GM21390 (cell line): ENCODE measurements around the gene ABCA2.
"Not testable (repeated sequence)": the region's sequence is repeated elsewhere in the genome, so short reads cannot be mapped to it uniquely, and the experiment has no call there.

Experiments
- ATAC-seq: cut with Tn5 transposase; IDR thresholded peaks from one replicate; pipeline ENCODE4 v1.9.1; 2021; ENCODE audit not compliant: unreplicated experiment

The ABCA2 gene

DNA sequence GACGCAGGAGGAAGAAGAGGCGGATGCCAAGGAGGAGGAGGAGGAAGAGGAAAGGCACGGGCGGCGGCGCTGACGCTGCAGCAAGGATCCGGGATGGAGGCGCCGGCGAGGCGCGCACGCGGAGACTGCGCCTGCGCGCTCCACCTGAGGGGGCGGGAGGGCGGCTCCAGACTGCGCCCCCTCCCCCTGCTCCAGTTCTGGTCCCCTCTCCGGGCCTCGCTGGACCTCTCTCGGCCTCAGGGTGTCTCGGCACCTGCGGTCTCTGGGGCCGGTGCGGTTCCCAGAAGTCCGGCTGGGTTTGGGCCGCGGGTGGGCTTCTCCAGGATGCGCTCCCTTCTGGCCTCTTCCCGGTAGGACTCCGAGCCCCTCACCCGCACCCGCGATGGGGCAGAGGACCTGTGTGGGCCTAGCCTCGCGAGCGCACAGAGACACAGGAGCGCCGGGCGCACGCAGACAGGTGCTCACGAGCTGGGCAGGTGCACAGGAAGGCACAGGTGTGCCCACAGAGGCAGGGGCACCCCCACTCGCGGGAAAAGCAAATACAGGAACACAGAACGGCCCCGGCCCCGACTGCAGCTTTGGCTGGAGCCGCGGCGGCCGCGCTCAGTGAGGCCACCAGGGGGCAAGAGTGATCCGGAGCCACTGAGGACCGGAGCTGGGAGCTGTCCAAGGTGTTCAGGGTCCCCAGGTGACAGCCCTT is 18.2 kb upstream of the ABCA2 start, which contains the start of gene NPDC1:
Gene NPDC1 (minus strand): TSS at position 90 of the 700 bp plus-strand sequence. CDS start 188 bp downstream, outside the sequence.
- ATAC-seq: no peak

DNA sequence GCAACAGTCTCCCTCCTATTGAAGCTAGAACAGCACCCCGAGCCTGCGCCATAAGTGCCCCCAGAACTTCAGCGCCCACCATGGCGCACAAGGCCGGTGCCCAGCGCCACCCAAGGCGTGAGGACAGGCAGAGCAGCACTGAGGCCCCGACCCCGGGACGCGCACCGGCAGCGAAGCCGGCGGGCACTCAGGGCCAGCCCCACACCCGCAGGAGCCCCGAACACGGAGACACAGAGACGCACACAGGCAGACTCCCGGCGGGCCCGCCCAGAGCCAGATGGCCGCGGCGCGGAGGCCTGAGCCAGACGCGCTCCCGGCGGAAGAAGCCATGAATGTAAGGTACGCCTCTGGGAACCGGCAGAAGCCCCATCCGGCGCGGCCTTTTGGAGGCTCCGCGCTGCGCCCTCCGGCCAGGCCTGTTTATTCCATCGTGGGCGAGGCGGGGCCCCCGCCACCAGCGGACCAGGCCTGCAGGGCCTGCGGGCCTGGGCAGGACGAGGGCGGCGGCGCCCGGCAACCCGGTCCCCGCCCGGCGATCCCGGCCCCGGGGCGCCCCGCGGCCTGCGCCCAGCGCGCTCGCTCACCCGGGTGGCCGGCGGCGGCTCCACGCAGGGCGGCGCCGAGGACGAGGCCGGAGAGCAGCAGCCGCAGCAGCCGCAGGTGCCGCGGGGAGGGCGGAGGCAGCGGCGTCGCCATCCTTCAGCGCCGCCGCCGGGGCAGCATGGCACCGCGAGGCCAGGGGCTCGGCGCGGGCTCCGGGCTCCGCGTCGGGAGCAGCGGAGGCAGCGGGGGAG is 17.5 kb upstream of the ABCA2 start:
- ATAC-seq: no peak

DNA sequence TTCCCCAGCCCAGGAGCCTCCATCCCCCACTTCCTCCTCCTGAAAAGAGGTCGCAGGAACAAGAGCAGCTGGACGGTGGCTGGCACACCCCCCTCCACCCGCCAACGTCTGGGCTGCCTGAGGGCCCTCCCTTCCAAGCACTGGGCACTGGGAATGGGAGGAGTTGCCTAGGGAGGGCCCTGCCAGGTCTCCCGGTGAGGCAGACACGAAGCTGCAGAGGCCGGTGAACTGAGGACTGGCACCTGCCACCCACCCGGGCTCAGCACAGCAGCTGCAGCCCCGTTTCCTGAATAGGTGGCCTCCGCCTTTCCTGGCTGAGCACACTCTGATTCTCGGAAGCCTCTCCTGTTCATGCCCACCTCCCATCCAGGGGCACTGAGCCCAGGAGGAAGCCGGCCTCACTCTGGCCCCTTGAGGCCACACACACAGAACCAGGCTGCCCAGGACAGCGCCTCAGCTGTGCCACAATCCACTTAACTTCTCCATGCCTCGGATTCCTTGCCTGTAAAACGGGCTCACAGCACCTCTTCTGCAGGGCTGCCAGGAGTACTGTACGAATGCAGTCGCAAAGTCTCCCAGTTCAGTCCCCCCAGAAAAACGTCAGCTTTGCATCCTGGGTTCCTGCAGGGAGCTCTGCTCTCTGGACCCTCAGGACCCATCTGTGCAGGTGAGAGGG is 16.6 kb upstream of the ABCA2 start:
- ATAC-seq: no peak

DNA sequence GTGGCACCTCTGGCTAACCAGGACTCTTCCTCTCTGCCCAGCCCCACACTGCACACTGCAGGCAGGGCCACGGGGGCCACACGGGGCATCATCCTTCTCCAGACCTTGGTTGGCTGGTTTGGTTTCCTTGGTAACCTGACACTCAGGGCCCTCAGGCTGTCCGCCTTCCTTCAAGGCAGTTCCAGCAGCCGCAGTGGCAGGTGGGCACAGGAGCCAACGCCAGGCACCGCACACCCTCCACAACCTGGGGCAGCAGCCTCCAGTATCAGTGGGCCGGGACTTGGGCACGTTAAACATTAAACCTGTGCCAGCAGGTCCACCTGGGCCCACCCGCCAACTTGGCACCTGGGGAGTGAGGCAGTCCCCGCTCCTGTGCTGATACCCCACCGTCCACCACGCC is 16.0 kb upstream of the ABCA2 start:
- ATAC-seq: no peak

DNA sequence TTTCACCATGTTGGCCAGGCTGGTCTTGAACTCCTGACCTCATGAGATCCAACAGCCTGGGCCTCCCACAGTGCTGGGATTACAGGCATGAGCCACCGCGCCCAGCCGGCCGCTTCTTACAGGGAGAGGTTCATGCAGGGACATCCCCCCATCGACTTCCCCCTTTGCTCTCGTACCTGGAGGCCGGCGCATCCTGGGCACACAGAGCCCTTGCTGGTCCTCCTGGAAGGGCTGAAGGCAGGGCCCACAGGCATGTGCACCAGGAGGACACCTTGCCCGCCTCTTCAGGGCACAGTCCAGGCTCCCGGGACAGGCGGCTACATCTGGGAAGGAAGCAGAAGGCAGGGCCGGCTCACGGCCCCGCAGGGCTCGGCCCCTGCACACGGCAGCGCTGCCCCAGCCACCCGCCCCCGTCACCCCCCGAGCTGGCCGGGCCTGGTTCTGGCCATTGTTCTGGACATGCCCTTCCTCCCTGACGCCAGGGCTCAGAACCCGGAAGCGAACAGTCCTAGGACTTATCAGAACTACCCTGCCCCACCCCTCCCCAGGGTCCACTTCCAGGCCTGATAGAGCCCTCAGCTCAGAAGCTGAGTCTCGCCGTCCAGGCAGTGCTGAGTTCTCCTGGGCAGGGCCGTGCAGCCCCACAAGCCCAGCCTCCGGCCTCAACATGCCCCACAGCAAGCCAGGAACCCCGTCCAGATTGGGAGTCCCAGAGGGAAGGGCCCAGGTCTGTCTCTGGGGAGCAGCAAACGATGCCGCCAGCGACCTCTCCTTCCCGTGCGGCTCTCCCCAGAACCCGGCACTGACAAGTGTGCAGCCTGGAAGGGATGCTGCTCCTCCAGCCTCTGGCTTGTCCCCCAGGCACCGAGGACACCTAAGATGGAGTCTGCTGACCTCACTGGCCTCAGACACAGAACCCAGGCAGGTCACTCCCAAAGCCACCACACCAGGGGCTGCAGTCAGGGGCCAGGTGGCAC is 15.0 kb upstream of the ABCA2 start:
- no peak for ATAC-seq

DNA sequence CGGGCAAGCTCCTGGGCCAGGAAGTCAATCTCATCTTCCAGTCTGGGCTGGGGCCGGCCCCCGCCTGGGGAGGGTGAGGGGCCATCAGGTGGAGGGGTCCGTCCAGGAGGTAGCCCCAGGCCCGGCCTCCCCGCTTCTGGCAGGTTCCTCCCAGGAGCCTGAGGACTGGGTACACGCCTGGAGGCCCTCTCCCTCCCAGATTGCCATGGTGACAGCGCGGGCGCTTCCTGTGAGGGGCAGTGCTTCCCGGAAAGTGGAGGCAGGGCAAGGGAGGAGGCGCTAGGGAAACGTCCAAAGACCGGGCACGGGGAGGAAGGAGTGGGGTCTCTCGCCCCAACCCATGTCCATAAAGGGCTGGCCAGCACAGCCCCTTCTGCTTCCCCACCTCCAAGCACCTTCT is 13.1 kb upstream of the ABCA2 start:
- no peak for ATAC-seq

DNA sequence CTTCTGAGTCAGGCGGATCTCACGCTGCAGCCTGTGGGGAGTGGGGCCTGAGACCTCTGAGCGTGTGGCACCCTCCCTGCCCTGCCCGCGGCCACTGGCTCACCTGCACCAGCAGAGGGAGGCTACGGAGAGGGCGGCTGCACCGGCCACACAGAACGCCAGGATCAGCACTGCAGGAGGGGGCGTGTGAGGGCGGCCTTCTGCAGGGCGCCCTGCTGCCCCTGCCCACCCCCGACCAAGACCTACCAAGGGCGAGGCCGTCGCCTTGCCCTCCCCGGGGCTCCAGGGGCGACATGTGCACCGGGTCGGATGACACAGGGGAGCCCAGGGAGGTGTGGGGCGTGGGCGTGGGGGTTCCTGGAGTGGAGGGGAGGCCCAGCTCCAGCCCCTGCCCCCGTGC is 12.5 kb upstream of the ABCA2 start:
- no peak for ATAC-seq

DNA sequence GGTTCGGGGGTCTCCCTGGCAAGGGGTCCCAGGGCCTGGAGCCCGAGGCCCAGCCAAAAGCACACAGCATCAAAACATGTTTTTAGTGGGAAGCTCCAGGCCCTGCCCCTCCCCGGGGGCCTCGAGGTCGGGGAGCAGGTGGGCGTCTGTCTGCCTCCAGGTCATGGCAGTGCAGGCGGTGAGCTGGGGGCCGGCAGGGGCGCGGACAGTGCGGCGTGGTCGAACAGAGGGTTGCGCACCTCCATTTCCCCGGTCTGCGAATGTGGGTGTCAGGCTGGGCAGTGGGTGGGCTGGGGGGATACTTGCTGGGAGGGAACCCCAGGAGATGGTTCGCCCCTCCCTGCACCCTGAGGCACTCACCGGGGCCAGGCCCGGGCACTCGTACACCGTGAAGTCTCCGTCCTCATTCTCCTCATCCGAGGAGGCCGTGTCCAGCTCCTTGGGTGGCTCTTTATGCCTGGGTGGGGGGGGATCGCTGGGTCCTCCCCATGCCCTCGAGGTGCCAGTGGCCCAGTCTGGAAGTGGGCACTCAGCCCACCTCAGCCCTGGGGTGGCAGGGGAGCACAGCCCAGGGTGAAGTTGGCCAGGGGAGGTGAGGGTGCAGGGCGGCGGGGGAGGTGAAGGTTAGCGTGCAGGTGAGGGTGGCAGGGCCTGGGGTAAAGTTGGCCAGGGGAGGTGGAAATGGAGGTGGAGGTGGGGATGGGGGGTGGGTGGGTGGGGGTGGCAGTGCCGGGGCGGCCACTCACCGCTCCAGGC is 11.8 kb upstream of the ABCA2 start:
- ATAC-seq: no peak

DNA sequence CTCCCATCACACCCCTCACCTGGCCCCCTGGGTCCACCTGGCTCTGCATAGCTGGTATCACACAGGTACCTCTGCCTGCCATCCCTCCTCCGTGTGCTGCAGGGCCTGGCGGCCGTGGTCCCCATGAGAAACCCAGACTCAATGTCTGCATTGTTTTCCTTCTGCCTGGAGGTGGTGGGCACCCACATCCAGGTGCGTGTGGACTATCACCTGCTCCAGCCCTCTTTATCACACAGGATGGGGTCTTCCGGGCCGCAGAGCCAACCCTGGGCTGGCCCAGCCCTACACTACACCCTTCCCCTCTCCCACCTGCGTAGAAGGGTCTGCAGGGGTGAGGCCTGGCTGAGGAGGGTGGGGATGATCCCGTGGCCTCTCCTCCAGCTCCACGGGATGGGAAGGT is 10.9 kb upstream of the ABCA2 start:
- ATAC-seq: no peak

DNA sequence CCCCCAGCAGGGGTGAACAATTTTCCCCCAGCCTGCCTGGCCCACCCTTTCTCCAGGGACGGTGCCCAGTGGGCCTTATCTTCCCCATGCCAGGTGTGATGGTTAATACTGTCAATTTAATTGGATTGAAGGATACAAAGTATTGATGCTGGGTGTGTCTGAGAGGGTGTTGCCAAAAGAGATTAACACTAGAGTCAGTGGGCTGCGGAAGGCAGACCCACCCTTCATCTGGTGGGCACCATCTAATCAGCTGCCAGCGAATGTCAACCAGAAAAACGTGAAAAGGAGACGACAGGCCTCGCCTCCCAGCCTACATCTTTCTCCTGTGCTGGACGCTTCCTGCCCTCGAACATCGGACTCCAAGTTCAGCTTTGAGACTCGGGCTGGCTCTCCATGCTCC is 9.4 kb upstream of the ABCA2 start:
- ATAC-seq: no peak

DNA sequence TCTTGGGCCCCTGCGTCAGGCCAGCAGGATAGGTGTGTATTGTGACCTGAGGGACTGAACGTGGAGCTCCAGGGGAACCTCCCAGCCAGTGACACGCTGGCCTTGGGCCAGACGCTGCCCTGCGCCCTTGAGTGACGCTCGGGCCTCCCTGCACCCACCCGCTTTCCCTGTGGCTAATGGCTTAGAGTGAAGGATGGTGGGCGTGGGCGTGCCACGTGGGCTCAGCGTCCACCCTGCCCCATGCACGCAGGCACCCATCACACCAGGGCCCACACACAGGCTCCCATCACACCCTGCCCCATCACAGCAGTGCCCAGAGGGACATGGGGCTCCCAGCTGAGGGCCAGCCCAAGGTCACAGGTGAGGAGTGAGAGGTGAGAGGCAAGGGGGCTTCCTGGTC is 9.0 kb upstream of the ABCA2 start:
- no peak for ATAC-seq

DNA sequence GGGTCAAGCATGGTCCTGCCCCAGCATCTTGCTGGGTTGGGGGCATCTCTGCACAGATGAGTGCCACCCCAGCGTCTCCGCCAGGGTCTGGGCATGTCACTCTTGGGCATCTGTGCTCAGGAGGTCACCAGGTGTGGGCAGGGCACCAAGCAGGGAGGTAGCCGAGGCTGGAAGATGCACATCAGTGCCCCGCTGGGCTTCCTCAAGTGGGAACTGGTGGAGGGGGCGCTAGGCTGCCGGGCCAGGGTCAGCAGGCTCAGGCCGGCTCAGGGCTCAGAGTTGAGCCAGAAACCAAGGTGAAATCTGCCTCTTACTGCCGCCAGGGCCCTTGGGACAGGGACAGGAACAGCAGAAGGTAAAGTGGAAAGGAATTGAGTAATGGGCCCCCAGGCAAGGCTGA is 7.9 kb upstream of the ABCA2 start:
- ATAC-seq: no peak

DNA sequence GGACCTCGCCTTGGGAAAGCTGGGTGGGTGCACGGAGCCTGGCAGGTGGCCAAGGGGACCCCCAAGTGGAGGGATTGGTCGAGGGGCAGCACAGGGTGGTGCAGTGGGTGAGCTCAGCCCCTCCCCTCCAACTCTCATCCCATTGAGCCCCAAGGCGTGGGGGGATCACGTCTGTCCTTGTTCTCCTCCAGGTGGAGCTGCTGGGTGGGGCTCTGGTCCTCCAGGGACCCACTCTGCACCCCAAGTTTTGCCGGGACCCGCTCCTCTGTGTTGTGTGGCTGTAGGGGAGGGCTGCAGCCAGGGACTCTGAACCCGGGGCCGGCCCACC is 7.4 kb upstream of the ABCA2 start:
- no peak for ATAC-seq

DNA sequence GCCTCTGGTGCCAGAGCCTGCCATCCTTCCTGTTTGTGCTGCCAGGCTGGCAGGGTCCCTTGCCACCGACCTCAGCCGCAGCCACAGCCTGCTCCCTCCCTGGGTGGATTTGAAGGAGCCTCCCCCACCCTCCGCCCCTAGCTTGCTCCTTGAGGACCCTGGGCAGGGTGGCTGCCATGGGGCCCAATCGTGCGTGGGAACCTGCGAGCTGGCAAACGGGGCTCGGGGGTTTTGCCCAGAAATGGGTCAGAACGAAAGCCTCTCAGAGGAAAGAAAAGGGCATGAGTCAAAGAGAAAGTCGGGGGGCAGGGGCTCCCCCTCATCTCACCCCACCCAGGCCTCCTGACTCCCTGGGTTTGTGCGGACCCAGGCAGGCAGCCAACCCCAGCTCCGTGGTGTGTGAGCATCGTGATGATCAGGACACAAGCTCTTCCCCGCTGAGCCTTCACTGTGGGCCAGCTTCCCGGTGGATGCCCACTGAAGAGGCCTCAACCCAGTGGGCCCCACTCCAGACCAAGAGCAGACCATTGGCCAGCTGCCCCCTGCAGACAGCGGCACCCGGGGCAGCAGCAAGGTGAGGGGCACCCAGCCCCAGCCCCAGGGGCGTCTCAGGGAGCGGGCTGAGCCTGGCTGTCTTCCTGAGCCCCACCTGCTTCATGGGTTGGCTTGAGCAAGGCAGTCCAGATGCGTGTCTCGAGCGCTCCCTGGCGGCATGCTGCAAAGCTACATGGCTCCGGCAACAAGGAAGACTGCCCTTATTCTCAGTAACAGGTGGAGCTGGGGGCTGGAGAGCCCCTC is 6.9 kb upstream of the ABCA2 start:
- ATAC-seq: no peak

DNA sequence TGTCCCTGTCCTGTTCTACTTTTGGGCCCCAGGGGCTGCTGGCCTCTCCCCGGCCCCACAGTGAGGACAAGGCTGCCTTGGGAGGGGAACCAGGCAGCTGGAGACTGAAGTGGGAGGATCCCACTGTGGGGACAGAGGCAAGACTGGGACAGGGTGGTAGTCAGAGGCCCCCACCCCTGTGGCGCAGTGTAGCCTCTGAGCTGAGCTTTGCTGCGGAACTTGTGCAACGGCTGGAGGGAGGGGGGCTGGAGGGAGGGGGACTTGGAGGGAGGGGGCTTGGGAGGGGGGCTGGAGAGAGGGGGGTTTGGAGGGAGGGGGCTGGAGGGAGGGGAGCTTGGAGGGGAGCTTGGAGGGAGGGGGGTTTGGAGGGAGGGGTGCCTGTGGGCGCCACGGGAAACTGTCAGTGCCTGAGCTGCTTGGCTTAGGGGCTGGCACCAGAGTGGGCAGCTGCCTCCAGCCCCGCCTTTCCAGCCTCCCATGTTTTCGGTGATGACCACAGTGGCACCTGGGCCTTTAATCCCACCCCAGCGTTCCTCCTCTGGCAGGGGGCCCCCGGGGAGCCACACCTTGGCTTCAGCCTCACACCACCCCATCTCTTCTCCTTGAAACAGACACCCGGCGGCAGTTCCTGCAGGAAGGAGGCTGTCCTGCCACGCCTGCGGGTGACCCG is 6.1 kb upstream of the ABCA2 start:
- no peak for ATAC-seq

DNA sequence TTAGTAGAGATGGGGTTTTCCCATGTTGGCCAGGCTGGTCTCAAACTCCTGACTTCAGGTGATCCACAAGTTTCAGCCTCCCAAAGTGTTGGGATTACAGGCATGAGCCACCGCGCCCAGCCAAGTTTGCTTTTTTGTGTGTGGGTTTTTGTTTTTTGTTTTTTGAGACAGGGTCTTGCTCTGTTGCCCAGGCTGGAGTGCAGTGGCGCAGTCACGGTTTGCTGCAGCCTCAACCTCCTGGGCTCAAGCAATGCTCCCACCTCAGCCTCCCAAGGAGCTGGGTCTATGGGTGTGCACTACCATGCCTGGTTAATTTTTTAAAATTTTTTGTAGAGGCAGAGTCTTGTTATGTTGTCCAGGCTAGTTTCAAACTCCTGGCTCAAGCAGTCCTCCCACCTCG is 5.4 kb upstream of the ABCA2 start:
- ATAC-seq: not testable (repeated sequence)

DNA sequence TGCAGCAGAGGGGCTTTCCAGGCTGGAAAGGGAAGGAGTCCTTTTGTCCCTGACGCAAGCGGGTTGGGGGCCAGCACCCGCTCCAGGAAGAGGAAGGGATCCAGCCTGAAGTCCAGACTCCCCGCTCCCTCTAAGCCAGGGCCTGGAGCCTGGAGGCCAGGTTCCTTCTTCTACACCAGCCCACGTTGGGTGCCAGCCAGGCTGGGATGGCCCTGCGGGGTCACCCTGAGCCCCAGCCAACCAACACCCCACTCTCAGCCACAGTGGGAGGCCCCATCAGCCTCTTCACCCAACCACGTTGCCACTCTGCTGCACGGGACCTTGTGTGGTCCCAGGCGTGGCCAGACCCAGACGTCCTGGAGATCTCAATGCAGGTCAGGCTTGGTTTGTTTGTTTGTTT is 4.8 kb upstream of the ABCA2 start:
- no peak for ATAC-seq

DNA sequence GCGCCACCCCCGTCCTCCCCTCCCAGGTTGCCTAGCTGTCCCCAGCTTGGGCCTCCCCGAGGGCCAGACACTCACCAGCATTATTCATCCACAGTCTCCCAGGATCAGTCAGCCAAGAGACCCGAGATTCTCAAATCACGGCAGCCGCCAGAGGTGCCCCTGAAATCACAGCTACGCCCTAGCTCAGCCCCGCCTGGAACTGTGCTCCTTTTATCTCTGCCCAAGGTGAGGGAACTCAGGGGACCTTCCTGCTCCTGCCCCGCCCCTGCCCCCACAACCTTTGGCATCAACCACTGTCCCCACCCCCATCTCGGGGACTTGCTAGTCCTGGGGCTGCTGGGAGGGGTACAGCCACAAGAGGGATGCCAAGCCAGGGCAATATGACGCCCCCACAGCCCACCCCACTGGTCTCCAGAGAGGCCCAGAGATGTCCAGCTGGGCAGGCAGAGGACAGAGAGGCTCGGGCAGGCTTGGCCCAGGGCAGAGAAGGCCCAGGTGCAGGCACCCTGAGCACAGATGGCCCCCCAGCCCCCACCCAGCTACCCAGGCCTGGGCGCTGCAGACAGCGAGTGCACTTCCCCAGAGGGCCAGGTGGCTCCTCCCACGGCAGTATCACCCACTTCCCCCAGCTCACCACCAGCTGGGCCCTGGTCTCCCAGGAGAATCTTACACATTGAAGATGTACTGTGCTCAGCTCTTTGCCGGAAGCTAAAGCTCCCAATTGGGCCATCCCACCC is 4.0 kb upstream of the ABCA2 start, which contains the start of gene FUT7:
Gene FUT7 (minus strand): TSS at position 185 of the 737 bp plus-strand sequence. CDS start 97 bp downstream, at position 88.
- no peak for ATAC-seq
